GM10266 (cell line): ENCODE results near the gene TTLL6.

Experiments
- DNase-seq: peaks from one replicate; pipeline ENCODE4 v3.0.0; 2012; ENCODE audit errors: extremely low spot score
- TF ChIP-seq, protein P1 (sequence below): IDR thresholded peaks from 2 replicates; pipeline ENCODE4 v1.5.1; 2012; ENCODE audit warnings: mild to moderate bottlenecking, low read depth; ENCODE audit not compliant: control insufficient read depth, insufficient read depth; ENCODE audit errors: missing control alignments

The TTLL6 gene

GRCh38 chr17:48735062-48735351 lies 82.0 kb downstream of the TTLL6 start:
- TF ChIP-seq, protein P1, sequence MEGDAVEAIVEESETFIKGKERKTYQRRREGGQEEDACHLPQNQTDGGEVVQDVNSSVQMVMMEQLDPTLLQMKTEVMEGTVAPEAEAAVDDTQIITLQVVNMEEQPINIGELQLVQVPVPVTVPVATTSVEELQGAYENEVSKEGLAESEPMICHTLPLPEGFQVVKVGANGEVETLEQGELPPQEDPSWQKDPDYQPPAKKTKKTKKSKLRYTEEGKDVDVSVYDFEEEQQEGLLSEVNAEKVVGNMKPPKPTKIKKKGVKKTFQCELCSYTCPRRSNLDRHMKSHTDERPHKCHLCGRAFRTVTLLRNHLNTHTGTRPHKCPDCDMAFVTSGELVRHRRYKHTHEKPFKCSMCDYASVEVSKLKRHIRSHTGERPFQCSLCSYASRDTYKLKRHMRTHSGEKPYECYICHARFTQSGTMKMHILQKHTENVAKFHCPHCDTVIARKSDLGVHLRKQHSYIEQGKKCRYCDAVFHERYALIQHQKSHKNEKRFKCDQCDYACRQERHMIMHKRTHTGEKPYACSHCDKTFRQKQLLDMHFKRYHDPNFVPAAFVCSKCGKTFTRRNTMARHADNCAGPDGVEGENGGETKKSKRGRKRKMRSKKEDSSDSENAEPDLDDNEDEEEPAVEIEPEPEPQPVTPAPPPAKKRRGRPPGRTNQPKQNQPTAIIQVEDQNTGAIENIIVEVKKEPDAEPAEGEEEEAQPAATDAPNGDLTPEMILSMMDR = no peak

DNA sequence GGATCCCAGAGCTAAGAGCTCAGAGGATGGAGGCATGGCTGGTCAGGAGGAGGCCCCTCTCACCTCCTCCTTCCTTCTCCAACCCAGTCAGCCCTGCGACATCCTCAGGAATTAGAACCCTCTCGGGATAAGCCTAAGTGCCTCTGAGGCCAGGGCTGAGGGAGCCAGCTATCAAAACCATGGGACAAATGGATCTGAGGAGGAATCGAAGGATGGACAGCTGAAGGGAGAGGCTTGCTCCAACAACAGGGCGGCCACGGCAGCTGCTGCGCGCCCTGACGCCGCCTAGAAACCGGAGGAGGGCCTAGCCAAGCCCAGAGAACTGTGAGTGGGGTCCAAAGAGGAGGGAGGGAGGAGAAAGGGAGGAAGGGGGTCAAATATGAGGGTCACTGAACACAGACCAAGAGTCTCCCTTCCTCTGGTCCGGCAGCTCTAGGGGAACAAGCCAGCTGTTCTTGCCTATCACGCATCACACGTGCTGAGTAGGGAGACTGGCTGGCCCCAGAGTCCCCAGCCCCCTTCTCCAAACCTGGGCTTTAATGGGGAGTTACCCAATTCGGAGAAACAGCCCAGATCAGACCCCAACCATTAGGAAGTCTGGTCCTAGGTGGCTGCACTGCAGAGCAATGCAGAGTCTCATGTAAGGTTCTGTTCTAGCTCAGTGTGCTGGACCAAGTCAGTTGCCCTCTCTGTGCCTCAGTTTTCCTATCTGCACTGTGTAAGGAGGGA lies 82.5 kb downstream of the TTLL6 start:
- TF ChIP-seq, protein P1 = no peak
- DNase-seq = no peak

More at GRCh38 chr17:48735062-48735351, 82.0 kb downstream of the TTLL6 start:
- DNase-seq = no peak

DNA sequence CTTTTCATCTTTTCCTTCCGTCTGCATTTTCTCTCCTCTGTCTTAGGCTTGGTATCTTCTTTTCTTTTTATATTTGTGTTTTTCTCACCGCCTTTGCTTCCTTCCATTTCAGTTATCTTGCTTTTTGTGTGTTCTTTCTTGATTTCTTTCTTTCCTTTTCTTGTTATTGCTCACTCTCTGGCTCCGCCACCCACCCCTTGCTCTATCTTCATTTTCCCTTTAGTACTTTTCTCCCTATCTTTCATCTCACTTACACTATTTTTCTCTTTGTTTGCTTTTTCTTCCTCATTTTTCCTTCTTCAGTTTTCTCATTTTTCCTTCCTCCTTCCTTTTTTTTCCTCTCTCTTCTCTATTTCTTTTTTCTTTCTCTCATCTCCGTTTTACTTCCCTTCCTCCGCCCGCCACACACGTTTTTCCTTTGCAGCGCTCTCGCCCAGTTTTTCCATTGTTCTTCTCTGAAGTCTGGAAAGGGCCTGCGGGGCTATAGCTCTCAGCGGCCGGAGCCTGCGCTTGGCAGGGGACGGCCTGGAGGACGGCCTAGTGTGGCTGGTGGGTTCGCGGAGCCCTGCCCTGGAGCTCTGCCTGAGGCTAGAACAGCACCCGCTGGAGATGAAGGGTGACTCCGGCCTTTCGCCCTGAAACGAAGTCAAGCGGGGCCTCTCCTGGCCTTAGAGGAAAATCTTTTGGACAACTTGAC lies 83.2 kb downstream of the TTLL6 start:
- TF ChIP-seq, protein P1 = no peak
- DNase-seq = no peak

DNA sequence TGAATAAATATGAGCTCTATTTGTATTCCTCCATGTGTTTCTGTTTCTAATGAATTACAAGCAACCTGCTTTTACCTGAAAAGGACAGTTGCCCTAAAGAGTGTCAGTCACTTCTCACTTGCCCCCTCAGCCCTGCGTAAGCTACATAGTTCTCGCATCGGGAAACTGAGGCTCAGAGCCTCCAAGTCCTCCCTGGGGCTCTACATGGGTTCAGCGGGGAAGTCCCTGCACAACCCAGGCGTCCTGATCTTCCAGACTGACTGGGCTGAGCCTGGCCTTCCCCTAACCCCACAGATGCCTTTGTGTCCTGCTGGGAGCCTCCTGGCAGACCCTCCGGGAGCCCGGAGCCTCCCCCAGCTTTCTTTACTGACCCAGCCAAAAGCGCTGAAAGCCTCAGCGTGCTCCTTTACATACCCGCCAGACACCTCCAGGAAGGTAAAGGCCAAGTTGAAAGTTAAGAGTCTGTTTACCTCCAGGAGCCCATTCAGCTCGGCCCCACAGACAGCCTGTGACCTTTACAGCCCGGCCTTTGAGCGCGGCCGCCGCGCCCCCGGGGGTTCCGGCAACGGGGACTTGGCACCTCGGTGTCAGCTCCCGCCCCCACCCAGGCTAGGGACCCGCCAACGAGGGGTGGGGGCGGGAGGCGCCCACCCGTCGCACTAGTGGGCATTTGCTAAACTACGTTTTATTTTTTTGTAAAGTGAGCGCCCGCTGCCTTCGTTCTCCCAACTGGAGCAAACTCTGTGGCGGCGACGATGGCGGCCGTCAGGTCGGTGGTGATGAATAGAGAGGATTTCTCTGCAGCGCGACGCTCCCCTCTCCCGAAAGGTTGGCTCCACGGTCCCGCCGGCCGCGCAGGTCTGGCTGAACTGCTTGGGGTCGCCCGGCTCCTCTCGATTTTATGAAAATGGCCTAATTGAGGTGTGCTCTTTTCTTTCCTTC lies 84.1 kb downstream of the TTLL6 start:
- DNase-seq = no peak
- TF ChIP-seq, protein P1 = no peak

DNA sequence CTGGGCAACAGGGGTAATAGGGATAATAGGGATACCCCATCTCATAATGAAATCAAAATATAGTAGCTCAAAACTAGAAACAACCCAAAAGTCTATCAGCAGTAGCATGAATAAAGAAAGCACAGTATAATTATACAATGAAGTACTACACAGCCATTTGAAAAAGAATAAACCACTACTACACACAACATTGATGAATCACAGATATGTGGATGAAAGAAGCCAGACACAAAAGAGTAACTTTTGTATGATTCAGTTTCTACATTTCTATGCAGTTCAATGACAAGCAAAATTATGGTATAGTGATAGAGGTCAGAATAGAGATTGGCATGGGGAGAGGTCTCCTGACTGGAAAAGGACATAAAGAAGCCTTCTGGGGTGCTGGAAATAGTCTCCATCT lies 85.7 kb downstream of the TTLL6 start:
- TF ChIP-seq, protein P1 = no peak
- no peak for DNase-seq

DNA sequence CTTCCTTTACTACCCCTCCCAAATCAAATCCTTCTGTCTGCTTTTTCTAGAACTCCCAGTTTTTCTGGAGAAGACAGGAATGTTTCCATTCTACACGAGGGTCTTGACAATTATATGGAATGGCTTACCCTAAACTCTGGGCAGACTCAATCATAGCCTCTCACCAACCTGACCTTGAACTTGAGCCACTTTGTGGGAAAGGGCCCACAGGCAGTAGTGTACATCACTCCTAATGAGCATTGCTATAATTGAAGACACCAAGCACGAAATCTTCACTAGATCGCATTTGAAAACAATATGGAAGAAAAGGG lies 86.8 kb downstream of the TTLL6 start:
- DNase-seq = no peak
- TF ChIP-seq, protein P1 = no peak
